Measurements from ENCODE around the gene TULP4. TPM values are rescaled to one million over a fixed set of nuclear protein-coding genes. Genes with fewer than 3 reads are reported as not detected.

Gene TULP4, protein sequence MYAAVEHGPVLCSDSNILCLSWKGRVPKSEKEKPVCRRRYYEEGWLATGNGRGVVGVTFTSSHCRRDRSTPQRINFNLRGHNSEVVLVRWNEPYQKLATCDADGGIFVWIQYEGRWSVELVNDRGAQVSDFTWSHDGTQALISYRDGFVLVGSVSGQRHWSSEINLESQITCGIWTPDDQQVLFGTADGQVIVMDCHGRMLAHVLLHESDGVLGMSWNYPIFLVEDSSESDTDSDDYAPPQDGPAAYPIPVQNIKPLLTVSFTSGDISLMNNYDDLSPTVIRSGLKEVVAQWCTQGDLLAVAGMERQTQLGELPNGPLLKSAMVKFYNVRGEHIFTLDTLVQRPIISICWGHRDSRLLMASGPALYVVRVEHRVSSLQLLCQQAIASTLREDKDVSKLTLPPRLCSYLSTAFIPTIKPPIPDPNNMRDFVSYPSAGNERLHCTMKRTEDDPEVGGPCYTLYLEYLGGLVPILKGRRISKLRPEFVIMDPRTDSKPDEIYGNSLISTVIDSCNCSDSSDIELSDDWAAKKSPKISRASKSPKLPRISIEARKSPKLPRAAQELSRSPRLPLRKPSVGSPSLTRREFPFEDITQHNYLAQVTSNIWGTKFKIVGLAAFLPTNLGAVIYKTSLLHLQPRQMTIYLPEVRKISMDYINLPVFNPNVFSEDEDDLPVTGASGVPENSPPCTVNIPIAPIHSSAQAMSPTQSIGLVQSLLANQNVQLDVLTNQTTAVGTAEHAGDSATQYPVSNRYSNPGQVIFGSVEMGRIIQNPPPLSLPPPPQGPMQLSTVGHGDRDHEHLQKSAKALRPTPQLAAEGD (N-terminal part only)
- total RNA-seq: 100 to 1,000 TPM in 2 of 4 donors, 10 to 100 TPM in 2; 76.7 to 118 (median 95.7) TPM

DNA sequence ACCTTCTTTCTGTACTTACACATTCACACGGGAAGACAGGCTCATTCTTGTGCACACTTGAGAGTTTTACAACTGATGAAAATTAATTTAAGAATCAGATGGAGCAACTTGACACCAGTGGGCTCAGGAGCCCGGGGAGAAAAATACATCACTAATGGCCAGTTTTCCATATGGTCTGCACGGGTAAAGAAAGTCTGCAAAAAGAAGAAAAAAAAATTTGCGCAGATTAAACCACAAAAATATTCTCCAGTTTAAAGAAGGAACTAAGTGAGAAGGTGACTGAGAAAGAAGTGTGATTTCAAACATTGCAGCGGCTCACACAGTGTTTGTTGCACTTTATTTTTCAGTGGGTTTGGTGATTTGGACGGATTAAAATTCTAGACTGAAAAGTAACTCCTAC is at the start of gene TULP4:
Gene TULP4, plus strand, starts transcription at position 301 of the 400 bp plus-strand sequence. CDS start 1,552 bp downstream, outside the sequence.
- TF ChIP-seq CTCF (IDR thresholded peaks at IDR 0.05): no peak
- no peak for ATAC-seq (ENCODE audit: low FRiP score)
- DNase-seq (ENCODE audit: low spot score): no peak

DNA sequence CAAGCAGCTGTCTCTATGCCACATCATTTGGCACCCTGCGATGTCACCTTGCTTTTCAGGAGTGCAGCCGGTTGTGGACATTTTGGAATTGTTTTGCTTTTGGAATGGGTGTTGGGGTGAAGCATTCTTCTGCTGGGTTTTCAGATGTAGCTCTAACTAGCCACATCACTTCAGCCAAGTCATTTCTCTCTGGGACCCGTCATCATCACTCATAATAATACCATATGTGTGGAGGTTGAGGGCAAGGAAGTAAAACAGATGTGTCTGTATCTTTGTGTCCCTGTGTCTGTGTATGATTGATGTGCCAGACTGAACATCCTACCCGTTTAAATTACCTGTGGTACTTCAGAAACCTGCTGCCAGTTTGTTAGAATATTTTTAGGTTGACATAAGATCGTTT is 49.5 kb upstream of the TULP4 start:
- DNase-seq (ENCODE audit: low spot score) (no peak), ATAC-seq (ENCODE audit: low FRiP score) (no peak)
- TF ChIP-seq CTCF (IDR thresholded peaks at IDR 0.05): no peak

- no peak for ATAC-seq (ENCODE audit: low FRiP score)
- DNase-seq (ENCODE audit: low spot score): no peak
These were observed 48.1 kb upstream of the TULP4 start for GRCh38 chr6:158264180-158264579.

GRCh38 chr6:158266131-158266530 is 46.1 kb upstream of the TULP4 start:
- ATAC-seq (ENCODE audit: low FRiP score): no peak
- TF ChIP-seq CTCF (IDR thresholded peaks at IDR 0.05): no peak
- DNase-seq (ENCODE audit: low spot score): no peak

More at GRCh38 chr6:158264180-158264579, 48.1 kb upstream of the TULP4 start:
- no peak for TF ChIP-seq CTCF (IDR thresholded peaks at IDR 0.05)

DNA sequence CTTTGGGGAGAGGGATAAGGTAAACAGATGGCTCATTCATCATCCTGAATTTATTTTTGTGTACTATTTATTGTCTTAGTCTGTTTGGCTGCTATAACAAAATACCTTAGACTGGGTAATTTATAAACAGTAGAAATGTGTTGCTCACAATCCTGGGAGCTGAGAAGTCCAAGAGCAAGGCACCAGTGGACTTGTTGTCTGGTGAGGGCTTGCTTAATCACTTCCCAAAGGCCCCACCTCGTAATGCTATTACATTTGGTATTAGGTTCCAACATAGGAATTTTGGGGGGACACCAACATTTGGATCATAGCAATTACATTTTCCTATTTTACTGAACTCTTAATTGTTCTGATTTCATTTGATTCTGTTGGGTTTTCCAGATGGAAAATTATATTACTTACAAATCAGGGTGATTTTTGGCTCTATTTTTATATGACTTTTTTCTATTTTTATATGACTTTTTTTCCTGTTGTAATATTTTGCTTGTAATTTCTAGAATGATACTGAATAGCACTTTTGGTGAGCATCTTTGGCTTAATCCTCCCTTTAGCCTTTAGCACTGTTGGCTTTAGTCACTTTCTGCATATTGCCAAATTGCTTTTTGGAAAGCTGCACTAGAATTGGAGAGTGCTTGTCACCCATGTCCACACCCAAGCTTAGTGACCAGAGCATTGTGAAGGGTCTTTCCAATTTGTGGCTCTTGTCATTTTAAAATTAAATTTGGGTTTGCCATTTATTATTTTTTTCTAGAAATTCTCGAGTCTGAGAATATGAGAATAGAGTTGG is 43.7 kb upstream of the TULP4 start:
- ATAC-seq (ENCODE audit: low FRiP score) (no peak), DNase-seq (ENCODE audit: low spot score) (no peak)
- TF ChIP-seq CTCF (IDR thresholded peaks at IDR 0.05): no peak

GRCh38 chr6:158269657-158270056 is 42.6 kb upstream of the TULP4 start:
- no peak for DNase-seq (ENCODE audit: low spot score)
- TF ChIP-seq CTCF (IDR thresholded peaks at IDR 0.05): no peak
- no peak for ATAC-seq (ENCODE audit: low FRiP score)

Data from omental fat pad (tissue), 4 donors.